Prostate gland (tissue), 2 donors: Measurements from ENCODE around the gene PDSS2. TPM values are rescaled to one million over a fixed set of nuclear protein-coding genes. Genes with fewer than 3 reads are reported as not detected.

ENCODE experiments used
- DNase-seq: peaks from one replicate; pipeline ENCODE4 v3.0.0-alpha.2; 2019; ENCODE audit warnings: low spot score
- H3K27ac ChIP-seq, 2 donors: fragments of 200-600 bp; sonication (generic); 2 replicates each; pipeline ENCODE4 v1.5.1; 2017 to 2019
- H3K27me3 ChIP-seq: fragments of 200-600 bp; sonication (generic); replicated peaks from 2 replicates; pipeline ENCODE4 v1.5.1; 2019; ENCODE audit not compliant: insufficient read depth
- H3K36me3 ChIP-seq, 2 donors: fragments of 200-600 bp; sonication (generic); 1 replicate in 1 of 2; 2 replicates in 1 of 2; pipeline versions ENCODE4 v1.5.1 to v1.8.1; 2017 to 2019
- H3K4me1 ChIP-seq: fragments of 200-600 bp; sonication (generic); replicated peaks from 2 replicates; pipeline ENCODE4 v1.5.1; 2019
- H3K4me3 ChIP-seq, 2 donors: fragments of 200-600 bp; sonication (generic); 2 replicates each; pipeline ENCODE4 v1.5.1; 2017 to 2019
- H3K9me3 ChIP-seq: fragments of 200-600 bp; sonication (generic); 2 replicates; pipeline ENCODE4 v1.5.1; 2017
- POLR2A ChIP-seq: fragments of 450-650 bp; IDR thresholded peaks from one replicate; pipeline ENCODE4 v1.6.1; 2016; ENCODE audit warnings: antibody characterized with exemption, mild to moderate bottlenecking
- POLR2AphosphoS5 ChIP-seq: sonication (generic); formaldehyde crosslinking; IDR thresholded peaks from one replicate; pipeline ENCODE4 v1.6.1; 2017; ENCODE audit warnings: antibody characterized with exemption
- WGBS: methylation state at CpG from one replicate; pipeline ENCODE4 v1.1.5; 2018; 5-methylcytosine and 5-hydroxymethylcytosine counted together
- intact Hi-C: fragments of 100-400 bp; cut with DNase I; formaldehyde crosslinking; loops from one replicate; pipeline ENCODE4 v1.14.2; 2022
- total RNA-seq, 2 donors: library from RNA; depleted of rRNA; stranded (reverse); fragments of >200 nt; gene quantifications; one replicate each; pipeline ENCODE4 v1.1.0, GENCODE V29; 2016
- TF ChIP-seq, protein P1 (sequence below), 4 experiments: fragments of 200-600 bp in 2 of 4; fragments of 450-650 bp in 2 of 4; sonication (generic) in 2 of 4; IDR thresholded peaks; 1 replicate in 3 of 4; 2 replicates in 1 of 4; pipeline ENCODE4 v1.5.1; 2016 to 2019; ENCODE audit warnings: antibody characterized with exemption in 4 of 4, mild to moderate bottlenecking in 2 of 4, moderate library complexity in 2 of 4

The PDSS2 gene
- total RNA-seq, 2 donors from 2014 or later: 12.7 to 35.3 TPM

DNA sequence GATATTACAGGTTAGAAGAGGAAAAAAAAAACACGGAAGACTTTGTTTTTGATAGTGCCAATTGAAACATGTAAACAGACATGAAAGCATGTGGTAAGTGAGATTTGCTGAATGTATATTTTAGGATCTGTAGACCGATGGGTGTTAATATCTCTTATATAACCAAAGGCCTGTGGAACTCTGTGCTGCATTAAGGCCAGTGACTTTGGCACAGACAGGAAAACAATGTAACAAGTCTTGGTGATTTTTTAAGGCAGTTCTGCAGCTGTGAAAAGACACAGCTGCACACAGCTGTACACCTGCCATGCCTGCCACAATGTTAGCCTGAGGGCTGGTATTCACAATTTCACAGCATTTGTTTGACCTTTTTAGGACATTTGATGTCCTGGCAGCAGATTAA is 36.6 kb upstream of the PDSS2 start:
- peak overlapping the region; percentile 62 to 70 for H3K27ac ChIP-seq
- peaks cover 3% of the 10 kb centered on the region for H3K4me1 ChIP-seq
- TF ChIP-seq POLR2A (no peak), POLR2AphosphoS5 (no peak)
- TF ChIP-seq, protein P1, sequence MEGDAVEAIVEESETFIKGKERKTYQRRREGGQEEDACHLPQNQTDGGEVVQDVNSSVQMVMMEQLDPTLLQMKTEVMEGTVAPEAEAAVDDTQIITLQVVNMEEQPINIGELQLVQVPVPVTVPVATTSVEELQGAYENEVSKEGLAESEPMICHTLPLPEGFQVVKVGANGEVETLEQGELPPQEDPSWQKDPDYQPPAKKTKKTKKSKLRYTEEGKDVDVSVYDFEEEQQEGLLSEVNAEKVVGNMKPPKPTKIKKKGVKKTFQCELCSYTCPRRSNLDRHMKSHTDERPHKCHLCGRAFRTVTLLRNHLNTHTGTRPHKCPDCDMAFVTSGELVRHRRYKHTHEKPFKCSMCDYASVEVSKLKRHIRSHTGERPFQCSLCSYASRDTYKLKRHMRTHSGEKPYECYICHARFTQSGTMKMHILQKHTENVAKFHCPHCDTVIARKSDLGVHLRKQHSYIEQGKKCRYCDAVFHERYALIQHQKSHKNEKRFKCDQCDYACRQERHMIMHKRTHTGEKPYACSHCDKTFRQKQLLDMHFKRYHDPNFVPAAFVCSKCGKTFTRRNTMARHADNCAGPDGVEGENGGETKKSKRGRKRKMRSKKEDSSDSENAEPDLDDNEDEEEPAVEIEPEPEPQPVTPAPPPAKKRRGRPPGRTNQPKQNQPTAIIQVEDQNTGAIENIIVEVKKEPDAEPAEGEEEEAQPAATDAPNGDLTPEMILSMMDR (IDR thresholded peaks at IDR 0.05): no peak
- H3K4me3 ChIP-seq: no peak overlapping the region
- no peaks in the 10 kb centered on the region for H3K9me3 ChIP-seq
- WGBS: 45% methylated on average over 2 of the region's 2 CpGs
- intact Hi-C loops: no loop called here
- no peak for DNase-seq
- H3K36me3 ChIP-seq: no peaks in the 10 kb centered on the region
- no peaks in the 10 kb centered on the region for H3K27me3 ChIP-seq

DNA sequence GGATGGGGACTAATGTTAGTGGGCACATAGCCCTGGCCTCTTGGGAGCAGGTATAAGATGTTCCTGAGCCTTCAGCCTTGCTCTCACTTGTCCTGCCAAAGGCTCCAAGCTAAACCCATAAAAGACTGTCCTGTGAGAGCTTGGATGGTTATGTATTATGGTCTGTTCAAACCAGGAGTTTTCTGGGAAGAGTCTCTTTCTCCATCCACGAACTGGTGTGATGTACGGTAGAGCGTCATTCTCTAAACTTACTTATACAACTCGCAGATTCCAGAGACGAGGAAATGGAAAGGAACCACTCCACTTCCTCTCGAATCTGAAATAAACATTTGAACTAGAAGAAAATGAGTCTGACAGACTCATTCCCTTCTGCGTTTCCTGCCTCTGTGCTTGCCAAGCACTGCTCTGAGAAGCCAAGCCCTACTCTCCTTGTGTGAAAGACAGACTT is 35.9 kb upstream of the PDSS2 start:
- Histone ChIP-seq H3K9me3 (no peaks in the 10 kb centered on the region), H3K27ac (peak overlapping the region; percentile 62 to 70), H3K36me3 (no peaks in the 10 kb centered on the region), H3K4me1 (peaks cover 3% of the 10 kb centered on the region), H3K4me3 (no peak overlapping the region), H3K27me3 (no peaks in the 10 kb centered on the region)
- 9% methylated on average over 7 of the region's 7 CpGs for WGBS
- TF ChIP-seq POLR2A (no peak), POLR2AphosphoS5 (peak; percentile 49)
- TF ChIP-seq, protein P1 (IDR thresholded peaks at IDR 0.05): no peak
- intact Hi-C loops: no loop called here
- DNase-seq: peak; percentile 24

DNA sequence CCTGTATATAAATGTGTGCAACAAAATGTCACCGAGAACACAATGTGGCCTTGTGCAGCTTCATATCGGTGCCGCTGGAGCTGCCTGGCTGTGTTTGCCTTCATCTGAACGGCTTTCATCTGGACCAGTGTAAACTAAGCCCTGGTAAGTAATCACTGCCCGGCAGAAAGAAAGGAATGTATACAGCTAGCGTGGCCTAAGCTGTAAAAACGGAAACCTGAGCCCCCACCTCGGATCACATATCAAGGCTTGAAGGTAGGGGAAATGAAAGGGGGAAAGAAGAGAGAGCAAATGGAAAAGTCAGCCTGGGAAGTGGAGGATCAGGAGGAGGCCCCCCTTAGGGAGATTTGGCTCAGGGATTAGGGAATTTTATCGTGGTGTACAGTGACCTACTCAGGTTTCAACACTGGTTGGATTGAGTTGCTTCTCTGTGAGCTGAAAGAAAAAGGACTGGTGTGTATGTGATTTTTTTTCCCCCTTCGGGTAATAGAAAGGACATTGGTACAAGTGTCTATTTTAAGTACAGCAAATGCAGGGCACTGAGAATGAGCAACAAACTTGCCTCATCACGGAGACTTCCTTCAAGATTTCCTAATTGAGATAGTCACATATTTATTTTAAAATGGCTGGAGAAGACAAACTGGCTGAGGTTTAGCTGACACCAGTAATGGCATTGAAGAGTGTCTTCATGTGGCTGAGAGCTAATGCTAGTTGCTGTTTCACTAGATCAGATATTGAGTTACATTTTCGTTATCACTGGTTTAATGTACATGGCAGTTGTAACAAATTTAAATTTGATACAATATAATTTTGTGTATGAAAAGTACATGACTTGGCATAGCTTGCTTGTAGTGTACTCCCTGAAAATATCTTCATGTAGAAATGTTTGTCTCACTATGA is 34.0 kb upstream of the PDSS2 start:
- 16% methylated on average over 12 of the region's 12 CpGs for WGBS
- H3K4me3 ChIP-seq: peak overlapping the region in 1 of 2 donors; percentile 44
- intact Hi-C loops: loop anchor here (5.0 kb wide), 2 partner anchors 39 to 164 kb away; no protein-coding TSS in a partner anchor
- peaks cover 3% of the 10 kb centered on the region for H3K4me1 ChIP-seq
- no peaks in the 10 kb centered on the region for H3K36me3 ChIP-seq
- H3K9me3 ChIP-seq: no peaks in the 10 kb centered on the region
- DNase-seq: peak; percentile 16
- peak overlapping the region; percentile 47 to 74 for H3K27ac ChIP-seq
- no peaks in the 10 kb centered on the region for H3K27me3 ChIP-seq
- TF ChIP-seq, protein P1 (IDR thresholded peaks at IDR 0.05): no peak
- no peak for TF ChIP-seq POLR2A
- TF ChIP-seq POLR2AphosphoS5: no peak

DNA sequence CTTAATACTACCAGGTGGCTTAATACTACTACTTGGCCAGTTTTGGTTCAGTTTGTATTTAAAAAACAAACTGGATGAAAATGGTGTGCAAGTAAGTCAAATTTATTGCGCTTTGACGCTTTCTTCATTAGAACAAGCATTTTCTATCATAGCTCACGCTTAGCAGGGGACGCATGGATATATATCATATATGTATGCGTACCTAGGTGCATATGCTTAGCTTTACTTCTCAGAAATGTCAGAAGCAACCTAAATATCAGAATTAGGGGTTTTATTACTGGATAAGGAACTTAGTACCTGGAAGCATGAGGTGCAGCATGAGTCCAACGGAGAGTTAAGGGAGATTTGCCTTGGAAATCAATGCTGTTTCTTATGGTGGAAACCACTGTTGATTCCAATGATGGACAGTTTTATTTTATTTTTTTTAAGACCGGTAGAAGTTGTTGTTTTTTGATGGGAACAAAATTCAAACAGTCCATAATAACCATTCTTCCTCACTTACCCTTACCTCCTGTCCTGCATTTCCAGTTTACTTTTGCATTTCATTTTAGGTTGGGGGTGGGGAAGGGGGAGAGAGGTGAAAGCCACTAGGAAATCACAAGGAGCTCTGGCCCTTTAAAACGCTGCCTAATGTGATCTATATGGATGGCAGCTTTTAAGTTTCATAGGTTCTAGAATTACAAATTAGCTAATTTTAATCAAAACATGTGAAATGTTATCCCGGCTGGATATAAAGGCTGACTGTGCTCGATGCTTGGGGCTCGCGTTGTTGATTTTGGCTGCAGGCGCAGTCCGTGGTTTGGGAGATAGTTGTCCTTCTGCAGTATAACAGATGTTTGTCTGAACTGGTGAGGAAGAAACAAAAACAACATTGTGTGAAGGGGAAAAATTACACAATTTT is 32.6 kb upstream of the PDSS2 start:
- H3K36me3 ChIP-seq: no peaks in the 10 kb centered on the region
- intact Hi-C loops: loop anchor here (5.0 kb wide), 2 partner anchors 40 to 165 kb away; no protein-coding TSS in a partner anchor
- peak overlapping the region in 1 of 2 donors; percentile 8 for H3K27ac ChIP-seq
- peak overlapping the region; percentile 44 to 65 for H3K4me3 ChIP-seq
- DNase-seq: no peak
- no peaks in the 10 kb centered on the region for H3K9me3 ChIP-seq
- peaks cover 3% of the 10 kb centered on the region for H3K4me1 ChIP-seq
- no peak for TF ChIP-seq POLR2AphosphoS5
- TF ChIP-seq POLR2A: no peak
- TF ChIP-seq, protein P1 (IDR thresholded peaks at IDR 0.05): no peak
- 29% methylated on average over 14 of the region's 14 CpGs for WGBS
- no peaks in the 10 kb centered on the region for H3K27me3 ChIP-seq
